OCI-LY3 (cell line): Measurements from ENCODE around the gene TMEM51.

Source experiments
- EZH2phosphoT487 ChIP-seq: fragments of 200-600 bp; shearing (Covaris generic); IDR thresholded peaks from 2 replicates; pipeline ENCODE4 v1.6.1; 2018; ENCODE audit warnings: antibody characterized with exemption, mixed run types, low read depth
- TF ChIP-seq, protein P1 (sequence below): fragments of 200-600, 300-600 bp; sonication (generic); IDR thresholded peaks from 2 replicates; pipeline ENCODE4 v1.5.1; 2014; ENCODE audit warnings: antibody characterized with exemption, low read length, low read depth

DNA sequence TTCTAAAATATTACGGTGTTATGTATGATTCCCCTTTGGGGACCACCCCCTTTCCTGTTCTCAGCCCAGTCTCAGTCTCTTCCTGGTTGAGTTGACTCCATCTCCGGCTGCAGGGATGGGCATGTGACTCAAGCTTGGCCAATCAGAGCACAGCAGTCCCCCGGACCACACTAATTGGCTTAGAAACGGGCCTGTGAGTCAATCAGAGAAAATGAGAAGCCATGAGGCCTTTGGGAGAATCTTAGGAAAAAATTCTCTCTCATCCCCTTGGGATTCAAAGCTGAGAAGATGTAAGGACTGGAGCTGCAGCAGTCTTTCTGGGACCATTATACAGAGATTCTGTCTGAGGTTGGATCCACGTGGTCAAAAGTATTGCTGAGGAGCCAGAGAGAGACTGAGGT lies 82.8 kb downstream of the TMEM51 start:
- TF ChIP-seq, protein P1, sequence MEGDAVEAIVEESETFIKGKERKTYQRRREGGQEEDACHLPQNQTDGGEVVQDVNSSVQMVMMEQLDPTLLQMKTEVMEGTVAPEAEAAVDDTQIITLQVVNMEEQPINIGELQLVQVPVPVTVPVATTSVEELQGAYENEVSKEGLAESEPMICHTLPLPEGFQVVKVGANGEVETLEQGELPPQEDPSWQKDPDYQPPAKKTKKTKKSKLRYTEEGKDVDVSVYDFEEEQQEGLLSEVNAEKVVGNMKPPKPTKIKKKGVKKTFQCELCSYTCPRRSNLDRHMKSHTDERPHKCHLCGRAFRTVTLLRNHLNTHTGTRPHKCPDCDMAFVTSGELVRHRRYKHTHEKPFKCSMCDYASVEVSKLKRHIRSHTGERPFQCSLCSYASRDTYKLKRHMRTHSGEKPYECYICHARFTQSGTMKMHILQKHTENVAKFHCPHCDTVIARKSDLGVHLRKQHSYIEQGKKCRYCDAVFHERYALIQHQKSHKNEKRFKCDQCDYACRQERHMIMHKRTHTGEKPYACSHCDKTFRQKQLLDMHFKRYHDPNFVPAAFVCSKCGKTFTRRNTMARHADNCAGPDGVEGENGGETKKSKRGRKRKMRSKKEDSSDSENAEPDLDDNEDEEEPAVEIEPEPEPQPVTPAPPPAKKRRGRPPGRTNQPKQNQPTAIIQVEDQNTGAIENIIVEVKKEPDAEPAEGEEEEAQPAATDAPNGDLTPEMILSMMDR: no peak
- no peak for TF ChIP-seq EZH2phosphoT487
